HCT116 (cell line): ENCODE results near the gene PPM1J. TPM values are rescaled to one million over a fixed set of nuclear protein-coding genes. Genes with fewer than 3 reads are reported as not detected.

Experiments used
- ATAC-seq: fragments of 200-7000 bp; cut with Tn5 transposase; 2 replicates; pipeline ENCODE4 v1.9.1; 2020; ENCODE audit warnings: mild to moderate bottlenecking, moderate library complexity
- BruUV-seq: library from RNA; stranded (reverse); fragments of 400-500 nt; replicated peaks from 2 replicates; lab custom pipeline; 2021; lab: Mats Ljungman, UMichigan
- CTCF ChIA-PET: fragments of 300-600 bp; sonication (Branson Sonifier 250); formaldehyde crosslinking; loops from one replicate; lab custom pipeline; 2021; ENCODE audit warnings: antibody characterized with exemption; lab: Charles Lee
- POLR2A ChIA-PET: fragments of 300-600, 350-600 bp; sonication (Branson Sonifier 250); formaldehyde crosslinking; loops from one replicate; lab custom pipeline; 2021; ENCODE audit warnings: antibody characterized with exemption; lab: Charles Lee
- RAD21 ChIA-PET, 2 experiments: fragments of 300-600 bp; sonication (Branson Sonifier 250); formaldehyde crosslinking; loops; one replicate each; lab custom pipeline; 2023; ENCODE audit warnings: low total read pairs in 2 of 2; ENCODE audit not compliant: uncharacterized antibody in 2 of 2, unreplicated experiment in 2 of 2, low non-redundant PET in 1 of 2; lab: Charles Lee
- DNase-seq: peaks from one replicate; pipeline ENCODE4 v3.0.0-alpha.2; 2010; ENCODE audit warnings: low read depth, low spot score
- H2AFZ ChIP-seq: fragments of 200-600 bp; shearing (Covaris generic), sonication (generic); 2 replicates; pipeline ENCODE4 v1.6.1; 2017; ENCODE audit warnings: low read depth, mixed run types, mixed read lengths, antibody characterized with exemption, low read length; ENCODE audit not compliant: poor library complexity, severe bottlenecking
- H3K27ac ChIP-seq: 2 replicates; pipeline ENCODE4 v1.5.1; 2012; ENCODE audit warnings: low read depth, low read length
- H3K27me3 ChIP-seq: fragments of 200-600 bp; sonication (generic); 2 replicates; pipeline ENCODE4 v1.6.1; 2016; ENCODE audit warnings: mixed run types, low read length, mixed read lengths; ENCODE audit not compliant: insufficient read depth
- H3K36me3 ChIP-seq, 2 experiments: fragments of 200-500 bp in 1 of 2; fragments of 200-600 bp in 1 of 2; sonication (Bioruptor generic) in 1 of 2; sonication (generic) in 1 of 2; 2 replicates each; pipeline versions ENCODE4 v1.5.1 to v1.6.1; 2014 to 2016; ENCODE audit warnings: low read length in 2 of 2, inconsistent platforms in 1 of 2, mixed read lengths in 1 of 2, mixed run types in 1 of 2; ENCODE audit not compliant: insufficient read depth in 2 of 2, control insufficient read depth in 1 of 2
- H3K4me1 ChIP-seq, 2 experiments: fragments of 200-600 bp in 1 of 2; sonication (generic) in 1 of 2; 2 replicates each; pipeline versions ENCODE4 v1.5.1 to v1.6.1; 2012 to 2017; ENCODE audit warnings: low read length in 2 of 2, inconsistent platforms in 1 of 2, mild to moderate bottlenecking in 1 of 2, mixed read lengths in 1 of 2, mixed run types in 1 of 2, moderate library complexity in 1 of 2; ENCODE audit not compliant: insufficient read depth in 2 of 2, control insufficient read depth in 1 of 2
- H3K4me2 ChIP-seq: fragments of 200-600 bp; sonication (generic); 2 replicates; pipeline ENCODE4 v1.6.1; 2017; ENCODE audit warnings: mixed run types, low read length, mixed read lengths
- H3K4me3 ChIP-seq, 2 experiments: fragments of 200-600 bp in 1 of 2; sonication (generic) in 1 of 2; replicated peaks in 1 of 2; 2 replicates each; pipeline ENCODE4 v1.5.1; 2011 to 2016; ENCODE audit warnings: low read length in 2 of 2, control low read depth in 1 of 2, low read depth in 1 of 2, mild to moderate bottlenecking in 1 of 2, mixed read lengths in 1 of 2, mixed run types in 1 of 2
- H3K79me2 ChIP-seq: fragments of 200-600 bp; sonication (generic); 2 replicates; pipeline ENCODE4 v1.6.1; 2017; ENCODE audit warnings: mild to moderate bottlenecking, mixed run types, low read length, moderate library complexity, mixed read lengths; ENCODE audit not compliant: insufficient read depth
- H3K9ac ChIP-seq: fragments of 200-600 bp; sonication (generic); 2 replicates; pipeline ENCODE4 v1.6.1; 2016; ENCODE audit warnings: low read length, mixed read lengths
- H3K9me2 ChIP-seq: fragments of 200-600 bp; sonication (generic), shearing (Covaris generic); 2 replicates; pipeline ENCODE4 v1.6.1; 2017; ENCODE audit warnings: mixed run types, mild to moderate bottlenecking, moderate library complexity; ENCODE audit not compliant: insufficient read depth
- H3K9me3 ChIP-seq, 2 experiments: fragments of 200-500 bp in 1 of 2; fragments of 200-600 bp in 1 of 2; sonication (Bioruptor generic) in 1 of 2; sonication (generic) in 1 of 2; 2 replicates each; pipeline ENCODE4 v1.6.1; 2014 to 2017; ENCODE audit warnings: low read length in 2 of 2, mixed read lengths in 2 of 2, inconsistent platforms in 1 of 2, low read depth in 1 of 2, mild to moderate bottlenecking in 1 of 2, mixed run types in 1 of 2, moderate library complexity in 1 of 2; ENCODE audit not compliant: control insufficient read depth in 1 of 2, insufficient read depth in 1 of 2
- H4K20me1 ChIP-seq: fragments of 200-600 bp; sonication (generic), shearing (Covaris generic); 2 replicates; pipeline ENCODE4 v1.6.1; 2017; ENCODE audit warnings: mixed run types, mild to moderate bottlenecking, moderate library complexity; ENCODE audit not compliant: insufficient read depth
- ATF3 ChIP-seq: IDR thresholded peaks from 2 replicates; pipeline ENCODE4 v1.6.1; 2012
- CEBPB ChIP-seq: IDR thresholded peaks from 2 replicates; pipeline ENCODE4 v1.6.1; 2012; ENCODE audit warnings: low read depth
- CTCF ChIP-seq, 3 experiments: fragments of 200-600 bp in 1 of 3; sonication (generic) in 1 of 3; IDR thresholded peaks in 2 of 3; conservative IDR thresholded peaks in 1 of 3; 2 replicates each; pipeline ENCODE4 v1.5.1; 2012 to 2017; ENCODE audit warnings: low read depth in 2 of 3, low read length in 2 of 3, antibody characterized with exemption in 1 of 3, borderline replicate concordance in 1 of 3, control low read depth in 1 of 3, mild to moderate bottlenecking in 1 of 3, mixed read lengths in 1 of 3, mixed run types in 1 of 3, moderate library complexity in 1 of 3; ENCODE audit not compliant: insufficient read depth in 1 of 3
- EZH2 ChIP-seq: fragments of 200-600 bp; sonication (generic); IDR thresholded peaks from 2 replicates; pipeline ENCODE4 v1.6.1; 2017; ENCODE audit warnings: antibody characterized with exemption, mixed run types
- EZH2phosphoT487 ChIP-seq: fragments of 200-600 bp; IDR thresholded peaks from 2 replicates; pipeline ENCODE4 v1.6.1; 2018; ENCODE audit warnings: antibody characterized with exemption, borderline replicate concordance
- JUND ChIP-seq: IDR thresholded peaks from 2 replicates; pipeline ENCODE4 v1.6.1; 2012
- MAX ChIP-seq: IDR thresholded peaks from 2 replicates; pipeline ENCODE4 v1.6.1; 2012
- POLR2AphosphoS5 ChIP-seq: IDR thresholded peaks from 2 replicates; pipeline ENCODE4 v1.6.1; 2011; ENCODE audit warnings: mild to moderate bottlenecking, low read depth, low read length, moderate library complexity
- RAD21 ChIP-seq: IDR thresholded peaks from 2 replicates; pipeline ENCODE4 v1.6.1; 2012; ENCODE audit warnings: low read depth, mild to moderate bottlenecking
- REST ChIP-seq: IDR thresholded peaks from 2 replicates; pipeline ENCODE4 v1.6.1; 2012; ENCODE audit warnings: low read depth
- SIN3A ChIP-seq: IDR thresholded peaks from 2 replicates; pipeline ENCODE4 v1.6.1; 2012; ENCODE audit warnings: low read depth
- SP1 ChIP-seq: IDR thresholded peaks from 2 replicates; pipeline ENCODE4 v1.6.1; 2012; ENCODE audit warnings: low read depth
- YY1 ChIP-seq: IDR thresholded peaks from 2 replicates; pipeline ENCODE4 v1.6.1; 2011; ENCODE audit warnings: low read length, low read depth, moderate library complexity, mild to moderate bottlenecking; ENCODE audit not compliant: insufficient replicate concordance; ENCODE audit errors: extremely low read depth
- ZBTB33 ChIP-seq: IDR thresholded peaks from 2 replicates; pipeline ENCODE4 v1.6.1; 2011; ENCODE audit warnings: mild to moderate bottlenecking, low read length, moderate library complexity; ENCODE audit not compliant: insufficient replicate concordance; ENCODE audit errors: extremely low read depth
- ZFX ChIP-seq: fragments of 450-650 bp; IDR thresholded peaks from 2 replicates; pipeline ENCODE4 v1.6.1; 2017
- ZNF274 ChIP-seq: fragments of 200-500 bp; sonication (Bioruptor generic); IDR thresholded peaks from 2 replicates; pipeline ENCODE4 v1.6.1; 2014; ENCODE audit warnings: mild to moderate bottlenecking, low read depth, low read length, inconsistent platforms
- intact Hi-C: fragments of 100-400 bp; cut with micrococcal nuclease; formaldehyde crosslinking; loops from 2 replicates; pipeline ENCODE4 v1.10.0; 2022
- total RNA-seq: library from RNA; stranded (reverse); gene quantifications from one replicate; pipeline ENCODE4 v1.2.1, GENCODE V29; 2021; ENCODE audit not compliant: unreplicated experiment

PPM1J gene
- total RNA-seq, 1 experiment from 2014 or later = 7.5 TPM

GRCh38 chr1:112708002-112708448 is 7.1 kb downstream of the PPM1J start:
- no peaks in the 10 kb centered on the region for H3K9me3 ChIP-seq
- BruUV-seq = no TSS peak
- CTCF ChIA-PET = interaction anchor here (1.0 to 2.9 kb wide), 6 partner anchors 8 to 339 kb away, joined by 3 to 16 read pairs (median 4); partner anchors contain the start of gene ST7L
- no peaks in the 10 kb centered on the region for H4K20me1 ChIP-seq
- H3K4me3 ChIP-seq = peak overlapping the region; percentile 87 to 90
- H3K4me2 ChIP-seq = peak overlapping the region; percentile 93
- H3K27me3 ChIP-seq = no peaks in the 10 kb centered on the region
- H3K4me1 ChIP-seq = peaks cover 23 to 35% of the 10 kb centered on the region in 2 experiments
- peak overlapping the region; percentile 77 for H3K27ac ChIP-seq
- no peaks in the 10 kb centered on the region for H3K9me2 ChIP-seq
- POLR2A ChIA-PET = interaction anchor here (0.8 to 1.2 kb wide), 2 partner anchors 314 to 316 kb away, joined by 3 to 5 read pairs; no protein-coding TSS in a partner anchor
- ATAC-seq = no peak
- H2AFZ ChIP-seq = no peak overlapping the region
- RAD21 ChIA-PET = no interaction called here
- no peak for DNase-seq
- intact Hi-C loops = loop anchor here (10.0 kb wide), 1 partner anchor 183 kb away; no protein-coding TSS in a partner anchor
- H3K36me3 ChIP-seq = 0 out of 4 replicates have a peak, but pooled peaks cover 0 to 2% of the 10 kb centered on the region in 2 experiments
- H3K9ac ChIP-seq = peak overlapping the region; percentile 90; the same call in 1 of the 2 replicates
- peaks cover 37% of the 10 kb centered on the region for H3K79me2 ChIP-seq
- no peak for TF ChIP-seq ATF3
- TF ChIP-seq CTCF (IDR thresholded peaks at IDR 0.05 in 2 of 3, conservative IDR thresholded peaks at IDR 0.05 in 1 of 3; ENCODE audit: borderline replicate concordance in 1 of 3, insufficient read depth in 1 of 3, low read depth in 2 of 3, low read length in 2 of 3) = no peak
- TF ChIP-seq REST = no peak
- no peak for TF ChIP-seq EZH2phosphoT487
- TF ChIP-seq ZNF274 = no peak
- no peak for TF ChIP-seq EZH2
- TF ChIP-seq ZFX = no peak
- TF ChIP-seq POLR2AphosphoS5 = no peak
- no peak for TF ChIP-seq ZBTB33
- TF ChIP-seq JUND = no peak
- no peak for TF ChIP-seq YY1
- no peak for TF ChIP-seq MAX
- TF ChIP-seq RAD21 = no peak
- TF ChIP-seq CEBPB = no peak
- no peak for TF ChIP-seq SP1
- TF ChIP-seq SIN3A = no peak
- TF ChIP-seq, all 23 proteins: peak for 0
